HEK293 (cell line): ENCODE results near the gene EYS.

Experiments
- HOXD13 ChIP-seq: sonication (generic); formaldehyde crosslinking; IDR thresholded peaks from 2 replicates; pipeline ENCODE4 v1.8.0; 2022; ENCODE audit warnings: missing genetic modification reagents, borderline replicate concordance
- KLF10 ChIP-seq: fragments of 450-650 bp; IDR thresholded peaks from 2 replicates; pipeline ENCODE4 v1.5.1; 2018; ENCODE audit warnings: missing biosample characterization, mild to moderate bottlenecking, missing genetic modification characterization
- SP2 ChIP-seq: fragments of 450-650 bp; formaldehyde crosslinking; IDR thresholded peaks from 2 replicates; pipeline ENCODE4 v1.5.1; 2016; ENCODE audit warnings: missing biosample characterization, missing genetic modification characterization
- YY1 ChIP-seq: fragments of 450-650 bp; formaldehyde crosslinking; IDR thresholded peaks from 2 replicates; pipeline ENCODE4 v1.5.1; 2018; ENCODE audit warnings: missing biosample characterization, missing genetic modification characterization
- YY2 ChIP-seq: fragments of 450-650 bp; formaldehyde crosslinking; IDR thresholded peaks from 2 replicates; pipeline ENCODE4 v1.5.1; 2016; ENCODE audit warnings: missing biosample characterization, missing genetic modification characterization
- ZNF169 ChIP-seq: fragments of 450-650 bp; formaldehyde crosslinking; IDR thresholded peaks from 2 replicates; pipeline ENCODE4 v1.5.1; 2016; ENCODE audit warnings: missing biosample characterization, missing genetic modification characterization
- ZNF24 ChIP-seq: fragments of 450-650 bp; formaldehyde crosslinking; IDR thresholded peaks from 2 replicates; pipeline ENCODE4 v1.5.1; 2016; ENCODE audit warnings: missing biosample characterization, missing genetic modification characterization
- TF ChIP-seq, protein P1 (sequence below): fragments of 450-650 bp; formaldehyde crosslinking; IDR thresholded peaks from 2 replicates; pipeline ENCODE4 v1.5.1; 2016; ENCODE audit warnings: missing biosample characterization, missing genetic modification characterization, borderline replicate concordance
- TF ChIP-seq, protein P2 (sequence below): fragments of 450-650 bp; formaldehyde crosslinking; IDR thresholded peaks from 2 replicates; pipeline ENCODE4 v1.5.1; 2016; ENCODE audit warnings: missing biosample characterization, missing genetic modification characterization
- TF ChIP-seq, protein P3 (sequence below): fragments of 450-650 bp; formaldehyde crosslinking; IDR thresholded peaks from 2 replicates; pipeline ENCODE4 v1.5.1; 2016; ENCODE audit warnings: missing biosample characterization, missing genetic modification characterization
- TF ChIP-seq, protein P4 (sequence below): fragments of 450-650 bp; formaldehyde crosslinking; IDR thresholded peaks from 2 replicates; pipeline ENCODE4 v1.5.1; 2016; ENCODE audit warnings: missing biosample characterization, missing genetic modification characterization
- TF ChIP-seq, protein P5 (sequence below): fragments of 450-650 bp; formaldehyde crosslinking; IDR thresholded peaks from 2 replicates; pipeline ENCODE4 v1.5.1; 2016; ENCODE audit warnings: missing biosample characterization, missing genetic modification characterization, low read depth

DNA sequence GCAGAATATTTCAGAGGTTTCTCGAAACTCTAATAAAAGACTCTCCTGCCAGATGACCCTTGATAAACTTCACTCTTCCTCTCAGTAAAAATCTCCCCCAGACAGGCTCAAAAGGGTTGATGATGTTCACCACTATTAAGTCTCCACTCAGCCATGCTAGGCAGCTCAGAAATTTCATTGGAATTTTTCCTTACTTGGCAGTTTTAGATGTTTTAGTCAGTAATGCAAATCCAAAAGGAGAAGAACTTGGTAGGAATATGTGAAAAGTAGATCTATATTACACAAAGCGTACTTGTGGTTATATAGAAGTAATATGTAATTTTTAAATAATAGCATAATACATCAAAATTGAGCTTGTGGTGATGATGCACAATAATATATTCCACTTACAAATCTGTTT, 1738.4 kb downstream of the EYS start:
- TF ChIP-seq, protein P1, sequence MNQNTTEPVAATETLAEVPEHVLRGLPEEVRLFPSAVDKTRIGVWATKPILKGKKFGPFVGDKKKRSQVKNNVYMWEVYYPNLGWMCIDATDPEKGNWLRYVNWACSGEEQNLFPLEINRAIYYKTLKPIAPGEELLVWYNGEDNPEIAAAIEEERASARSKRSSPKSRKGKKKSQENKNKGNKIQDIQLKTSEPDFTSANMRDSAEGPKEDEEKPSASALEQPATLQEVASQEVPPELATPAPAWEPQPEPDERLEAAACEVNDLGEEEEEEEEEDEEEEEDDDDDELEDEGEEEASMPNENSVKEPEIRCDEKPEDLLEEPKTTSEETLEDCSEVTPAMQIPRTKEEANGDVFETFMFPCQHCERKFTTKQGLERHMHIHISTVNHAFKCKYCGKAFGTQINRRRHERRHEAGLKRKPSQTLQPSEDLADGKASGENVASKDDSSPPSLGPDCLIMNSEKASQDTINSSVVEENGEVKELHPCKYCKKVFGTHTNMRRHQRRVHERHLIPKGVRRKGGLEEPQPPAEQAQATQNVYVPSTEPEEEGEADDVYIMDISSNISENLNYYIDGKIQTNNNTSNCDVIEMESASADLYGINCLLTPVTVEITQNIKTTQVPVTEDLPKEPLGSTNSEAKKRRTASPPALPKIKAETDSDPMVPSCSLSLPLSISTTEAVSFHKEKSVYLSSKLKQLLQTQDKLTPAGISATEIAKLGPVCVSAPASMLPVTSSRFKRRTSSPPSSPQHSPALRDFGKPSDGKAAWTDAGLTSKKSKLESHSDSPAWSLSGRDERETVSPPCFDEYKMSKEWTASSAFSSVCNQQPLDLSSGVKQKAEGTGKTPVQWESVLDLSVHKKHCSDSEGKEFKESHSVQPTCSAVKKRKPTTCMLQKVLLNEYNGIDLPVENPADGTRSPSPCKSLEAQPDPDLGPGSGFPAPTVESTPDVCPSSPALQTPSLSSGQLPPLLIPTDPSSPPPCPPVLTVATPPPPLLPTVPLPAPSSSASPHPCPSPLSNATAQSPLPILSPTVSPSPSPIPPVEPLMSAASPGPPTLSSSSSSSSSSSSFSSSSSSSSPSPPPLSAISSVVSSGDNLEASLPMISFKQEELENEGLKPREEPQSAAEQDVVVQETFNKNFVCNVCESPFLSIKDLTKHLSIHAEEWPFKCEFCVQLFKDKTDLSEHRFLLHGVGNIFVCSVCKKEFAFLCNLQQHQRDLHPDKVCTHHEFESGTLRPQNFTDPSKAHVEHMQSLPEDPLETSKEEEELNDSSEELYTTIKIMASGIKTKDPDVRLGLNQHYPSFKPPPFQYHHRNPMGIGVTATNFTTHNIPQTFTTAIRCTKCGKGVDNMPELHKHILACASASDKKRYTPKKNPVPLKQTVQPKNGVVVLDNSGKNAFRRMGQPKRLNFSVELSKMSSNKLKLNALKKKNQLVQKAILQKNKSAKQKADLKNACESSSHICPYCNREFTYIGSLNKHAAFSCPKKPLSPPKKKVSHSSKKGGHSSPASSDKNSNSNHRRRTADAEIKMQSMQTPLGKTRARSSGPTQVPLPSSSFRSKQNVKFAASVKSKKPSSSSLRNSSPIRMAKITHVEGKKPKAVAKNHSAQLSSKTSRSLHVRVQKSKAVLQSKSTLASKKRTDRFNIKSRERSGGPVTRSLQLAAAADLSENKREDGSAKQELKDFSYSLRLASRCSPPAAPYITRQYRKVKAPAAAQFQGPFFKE (tag by site-specific recombination): no peak
- no peak for TF ChIP-seq ZNF169 (tag by site-specific recombination)
- TF ChIP-seq, protein P2, sequence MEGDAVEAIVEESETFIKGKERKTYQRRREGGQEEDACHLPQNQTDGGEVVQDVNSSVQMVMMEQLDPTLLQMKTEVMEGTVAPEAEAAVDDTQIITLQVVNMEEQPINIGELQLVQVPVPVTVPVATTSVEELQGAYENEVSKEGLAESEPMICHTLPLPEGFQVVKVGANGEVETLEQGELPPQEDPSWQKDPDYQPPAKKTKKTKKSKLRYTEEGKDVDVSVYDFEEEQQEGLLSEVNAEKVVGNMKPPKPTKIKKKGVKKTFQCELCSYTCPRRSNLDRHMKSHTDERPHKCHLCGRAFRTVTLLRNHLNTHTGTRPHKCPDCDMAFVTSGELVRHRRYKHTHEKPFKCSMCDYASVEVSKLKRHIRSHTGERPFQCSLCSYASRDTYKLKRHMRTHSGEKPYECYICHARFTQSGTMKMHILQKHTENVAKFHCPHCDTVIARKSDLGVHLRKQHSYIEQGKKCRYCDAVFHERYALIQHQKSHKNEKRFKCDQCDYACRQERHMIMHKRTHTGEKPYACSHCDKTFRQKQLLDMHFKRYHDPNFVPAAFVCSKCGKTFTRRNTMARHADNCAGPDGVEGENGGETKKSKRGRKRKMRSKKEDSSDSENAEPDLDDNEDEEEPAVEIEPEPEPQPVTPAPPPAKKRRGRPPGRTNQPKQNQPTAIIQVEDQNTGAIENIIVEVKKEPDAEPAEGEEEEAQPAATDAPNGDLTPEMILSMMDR (tag by site-specific recombination): no peak
- TF ChIP-seq, protein P3, sequence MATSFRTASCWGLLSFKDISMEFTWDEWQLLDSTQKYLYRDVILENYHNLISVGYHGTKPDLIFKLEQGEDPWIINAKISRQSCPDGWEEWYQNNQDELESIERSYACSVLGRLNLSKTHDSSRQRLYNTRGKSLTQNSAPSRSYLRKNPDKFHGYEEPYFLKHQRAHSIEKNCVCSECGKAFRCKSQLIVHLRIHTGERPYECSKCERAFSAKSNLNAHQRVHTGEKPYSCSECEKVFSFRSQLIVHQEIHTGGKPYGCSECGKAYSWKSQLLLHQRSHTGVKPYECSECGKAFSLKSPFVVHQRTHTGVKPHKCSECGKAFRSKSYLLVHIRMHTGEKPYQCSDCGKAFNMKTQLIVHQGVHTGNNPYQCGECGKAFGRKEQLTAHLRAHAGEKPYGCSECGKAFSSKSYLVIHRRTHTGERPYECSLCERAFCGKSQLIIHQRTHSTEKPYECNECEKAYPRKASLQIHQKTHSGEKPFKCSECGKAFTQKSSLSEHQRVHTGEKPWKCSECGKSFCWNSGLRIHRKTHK (tag by site-specific recombination): no peak
- no peak for TF ChIP-seq HOXD13 (CRISPR knock-in tag)
- TF ChIP-seq SP2 (tag by site-specific recombination): no peak
- no peak for TF ChIP-seq KLF10 (tag by site-specific recombination)
- TF ChIP-seq, protein P4, sequence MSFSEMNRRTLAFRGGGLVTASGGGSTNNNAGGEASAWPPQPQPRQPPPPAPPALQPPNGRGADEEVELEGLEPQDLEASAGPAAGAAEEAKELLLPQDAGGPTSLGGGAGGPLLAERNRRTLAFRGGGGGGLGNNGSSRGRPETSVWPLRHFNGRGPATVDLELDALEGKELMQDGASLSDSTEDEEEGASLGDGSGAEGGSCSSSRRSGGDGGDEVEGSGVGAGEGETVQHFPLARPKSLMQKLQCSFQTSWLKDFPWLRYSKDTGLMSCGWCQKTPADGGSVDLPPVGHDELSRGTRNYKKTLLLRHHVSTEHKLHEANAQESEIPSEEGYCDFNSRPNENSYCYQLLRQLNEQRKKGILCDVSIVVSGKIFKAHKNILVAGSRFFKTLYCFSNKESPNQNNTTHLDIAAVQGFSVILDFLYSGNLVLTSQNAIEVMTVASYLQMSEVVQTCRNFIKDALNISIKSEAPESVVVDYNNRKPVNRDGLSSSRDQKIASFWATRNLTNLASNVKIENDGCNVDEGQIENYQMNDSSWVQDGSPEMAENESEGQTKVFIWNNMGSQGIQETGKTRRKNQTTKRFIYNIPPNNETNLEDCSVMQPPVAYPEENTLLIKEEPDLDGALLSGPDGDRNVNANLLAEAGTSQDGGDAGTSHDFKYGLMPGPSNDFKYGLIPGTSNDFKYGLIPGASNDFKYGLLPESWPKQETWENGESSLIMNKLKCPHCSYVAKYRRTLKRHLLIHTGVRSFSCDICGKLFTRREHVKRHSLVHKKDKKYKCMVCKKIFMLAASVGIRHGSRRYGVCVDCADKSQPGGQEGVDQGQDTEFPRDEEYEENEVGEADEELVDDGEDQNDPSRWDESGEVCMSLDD (tag by site-specific recombination): no peak
- no peak for TF ChIP-seq YY2 (tag by site-specific recombination)
- no peak for TF ChIP-seq YY1 (tag by site-specific recombination)
- TF ChIP-seq ZNF24 (tag by site-specific recombination): no peak
- TF ChIP-seq, protein P5, sequence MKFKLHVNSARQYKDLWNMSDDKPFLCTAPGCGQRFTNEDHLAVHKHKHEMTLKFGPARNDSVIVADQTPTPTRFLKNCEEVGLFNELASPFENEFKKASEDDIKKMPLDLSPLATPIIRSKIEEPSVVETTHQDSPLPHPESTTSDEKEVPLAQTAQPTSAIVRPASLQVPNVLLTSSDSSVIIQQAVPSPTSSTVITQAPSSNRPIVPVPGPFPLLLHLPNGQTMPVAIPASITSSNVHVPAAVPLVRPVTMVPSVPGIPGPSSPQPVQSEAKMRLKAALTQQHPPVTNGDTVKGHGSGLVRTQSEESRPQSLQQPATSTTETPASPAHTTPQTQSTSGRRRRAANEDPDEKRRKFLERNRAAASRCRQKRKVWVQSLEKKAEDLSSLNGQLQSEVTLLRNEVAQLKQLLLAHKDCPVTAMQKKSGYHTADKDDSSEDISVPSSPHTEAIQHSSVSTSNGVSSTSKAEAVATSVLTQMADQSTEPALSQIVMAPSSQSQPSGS (tag by site-specific recombination): no peak
